ENCODE measurements around the gene GSTCD. TPM values are rescaled to one million over a fixed set of nuclear protein-coding genes. Genes with fewer than 3 reads are reported as not detected.

The GSTCD gene
- total and polyA plus RNA-seq, 2 of the 4 experiments (the other 2 are of a cell fraction): 5.2 to 20.3 TPM

GRCh38 chr4:105677709-105678108, 30.9 kb upstream of the GSTCD start:
- POLR2A ChIA-PET (ENCODE audit: unreplicated experiment): no interaction called here
- Histone ChIP-seq H3K9ac (ENCODE audit: low read depth, low read length) (no peak overlapping the region), H3K27me3 (ENCODE audit: control insufficient read depth, insufficient read depth, low read length) (no peaks in the 10 kb centered on the region; the same call in 1 of the 2 replicates), H3K9me1 (ENCODE audit: insufficient read depth, low read length) (0 out of 2 replicates have a peak, but pooled peaks cover 2% of the 10 kb centered on the region), H2BK20ac (ENCODE audit: low read depth, low read length) (no peak overlapping the region; the same call in 1 of the 2 replicates), H2BK120ac (ENCODE audit: low read depth, low read length) (no peak overlapping the region), H4K8ac (ENCODE audit: low read depth in 2 of 2, low read length in 2 of 2) (no peak overlapping the region), H3K4me2 (ENCODE audit: low read depth, low read length) (no peak overlapping the region), H4K20me1 (ENCODE audit: insufficient read depth, low read length) (no peaks in the 10 kb centered on the region), H3K36me3 (ENCODE audit: control insufficient read depth, insufficient read depth, low read length) (peaks cover 1% of the 10 kb centered on the region), H2AFZ (replicated peaks; ENCODE audit: low read length, poor library complexity) (no peak overlapping the region), H3K79me1 (ENCODE audit: low read depth in 1 of 2, low read length in 2 of 2) (no peaks in the 10 kb centered on the region), H2BK5ac (ENCODE audit: low read depth, low read length, poor library complexity, severe bottlenecking) (no peak overlapping the region), H2AK9ac (replicated peaks; ENCODE audit: low read depth, low read length, poor library complexity) (no peak overlapping the region), H3K56ac (ENCODE audit: extremely low read depth, insufficient read depth, low read length) (no peak overlapping the region), H3K9me3 (ENCODE audit: control insufficient read depth, insufficient read depth, low read length) (no peaks in the 10 kb centered on the region), H3K27ac (ENCODE audit: insufficient read depth, low read length) (no peak overlapping the region), H4K5ac (ENCODE audit: low read depth, low read length) (no peak overlapping the region), H3K14ac (replicated peaks; ENCODE audit: low read depth, low read length) (no peak overlapping the region), H4K91ac (ENCODE audit: insufficient read depth, low read depth, low read length) (no peak overlapping the region), H3K4me1 (ENCODE audit: control insufficient read depth, insufficient read depth, low read length) (no peaks in the 10 kb centered on the region), H3K4me3 (ENCODE audit: insufficient read depth, low read depth, low read length) (no peak overlapping the region), H3K4ac (ENCODE audit: low read depth, low read length) (no peak overlapping the region), H2AK5ac (ENCODE audit: low read depth, low read length) (no peak overlapping the region), H3K23ac (ENCODE audit: low read depth, low read length) (no peak overlapping the region), H3K18ac (ENCODE audit: low read depth, low read length) (no peak overlapping the region), H2BK15ac (ENCODE audit: low read depth, low read length) (no peak overlapping the region)
- in situ Hi-C loops (cut with MboI; ENCODE audit: low sequenced_read_pairs) (no loop called here), dilution Hi-C loops (cut with HindIII; ENCODE audit: low sequenced_read_pairs, unreplicated experiment) (no loop called here), intact Hi-C loops (cut with micrococcal nuclease) (no loop called here)
- TF ChIP-seq RCOR1 (IDR thresholded peaks at IDR 0.05; ENCODE audit: insufficient replicate concordance, low read length) (no peak), POLR2A (IDR thresholded peaks at IDR 0.05; ENCODE audit: low read depth, low read length) (no peak), CEBPB (IDR thresholded peaks at IDR 0.05; ENCODE audit: low read depth, low read length) (no peak), BHLHE40 (IDR thresholded peaks at IDR 0.05; ENCODE audit: low read depth, low read length) (no peak), SMC3 (IDR thresholded peaks at IDR 0.05; ENCODE audit: low read depth, low read length) (no peak), RFX5 (IDR thresholded peaks at IDR 0.05; ENCODE audit: low read depth, low read length) (no peak), CTCF (conservative IDR thresholded peaks at IDR 0.05; ENCODE audit: low read depth, low read length) (no peak), USF2 (IDR thresholded peaks at IDR 0.05; ENCODE audit: low read depth, low read length) (no peak), ELK1 (IDR thresholded peaks at IDR 0.05; ENCODE audit: borderline replicate concordance, low read depth, low read length) (no peak), FOS (IDR thresholded peaks at IDR 0.05; ENCODE audit: low read depth, low read length) (no peak), NFE2L2 (IDR thresholded peaks at IDR 0.05; ENCODE audit: low read depth, low read length) (no peak), MXI1 (IDR thresholded peaks at IDR 0.05; ENCODE audit: borderline replicate concordance, low read depth, low read length) (no peak), RAD21 (IDR thresholded peaks at IDR 0.05; ENCODE audit: low read length) (no peak), CHD1 (IDR thresholded peaks at IDR 0.05; ENCODE audit: low read depth, low read length) (no peak), MAFK (IDR thresholded peaks at IDR 0.05; ENCODE audit: low read depth, low read length) (no peak)
- CTCF ChIA-PET: no interaction called here
- no peak for ATAC-seq (ENCODE audit: low read depth)
- DNase-seq: no peak
- no TSS peak for BruUV-seq (replicated peaks)
- no CpG with 5 or more reads among the region's 2 CpGs for WGBS, 2 experiments (ENCODE audit: extremely low coverage in 2 of 2, insufficient read length in 1 of 2)

Measured in IMR-90 (cell line).